Prostate gland (tissue), 2 donors: Measurements from ENCODE around the gene HRH2. TPM values are rescaled to one million over a fixed set of nuclear protein-coding genes. Genes with fewer than 3 reads are reported as not detected.

ENCODE experiments used
- DNase-seq: peaks from one replicate; pipeline ENCODE4 v3.0.0-alpha.2; 2019; ENCODE audit warnings: low spot score
- H3K27ac ChIP-seq, 2 donors: fragments of 200-600 bp; sonication (generic); 2 replicates each; pipeline ENCODE4 v1.5.1; 2017 to 2019
- H3K27me3 ChIP-seq: fragments of 200-600 bp; sonication (generic); replicated peaks from 2 replicates; pipeline ENCODE4 v1.5.1; 2019; ENCODE audit not compliant: insufficient read depth
- H3K36me3 ChIP-seq, 2 donors: fragments of 200-600 bp; sonication (generic); 1 replicate in 1 of 2; 2 replicates in 1 of 2; pipeline versions ENCODE4 v1.5.1 to v1.8.1; 2017 to 2019
- H3K4me1 ChIP-seq: fragments of 200-600 bp; sonication (generic); replicated peaks from 2 replicates; pipeline ENCODE4 v1.5.1; 2019
- H3K4me3 ChIP-seq, 2 donors: fragments of 200-600 bp; sonication (generic); 2 replicates each; pipeline ENCODE4 v1.5.1; 2017 to 2019
- H3K9me3 ChIP-seq: fragments of 200-600 bp; sonication (generic); 2 replicates; pipeline ENCODE4 v1.5.1; 2017
- CTCF ChIP-seq, 4 experiments: fragments of 200-600 bp in 2 of 4; fragments of 450-650 bp in 2 of 4; sonication (generic) in 2 of 4; IDR thresholded peaks; 1 replicate in 3 of 4; 2 replicates in 1 of 4; pipeline ENCODE4 v1.5.1; 2016 to 2019; ENCODE audit warnings: antibody characterized with exemption in 4 of 4, mild to moderate bottlenecking in 2 of 4, moderate library complexity in 2 of 4
- POLR2A ChIP-seq: fragments of 450-650 bp; IDR thresholded peaks from one replicate; pipeline ENCODE4 v1.6.1; 2016; ENCODE audit warnings: antibody characterized with exemption, mild to moderate bottlenecking
- POLR2AphosphoS5 ChIP-seq: sonication (generic); formaldehyde crosslinking; IDR thresholded peaks from one replicate; pipeline ENCODE4 v1.6.1; 2017; ENCODE audit warnings: antibody characterized with exemption
- WGBS: methylation state at CpG from one replicate; pipeline ENCODE4 v1.1.5; 2018; 5-methylcytosine and 5-hydroxymethylcytosine counted together
- intact Hi-C: fragments of 100-400 bp; cut with DNase I; formaldehyde crosslinking; loops from one replicate; pipeline ENCODE4 v1.14.2; 2022
- total RNA-seq, 2 donors: library from RNA; depleted of rRNA; stranded (reverse); fragments of >200 nt; gene quantifications; one replicate each; pipeline ENCODE4 v1.1.0, GENCODE V29; 2016

HRH2 gene
- total RNA-seq, 2 donors from 2014 or later, result 0.55 to 5.3 TPM

GRCh38 chr5:175713930-175714329, 56.1 kb downstream of the HRH2 start:
- no peak for TF ChIP-seq CTCF (IDR thresholded peaks at IDR 0.05)
- Histone ChIP-seq H3K27me3 (no peaks in the 10 kb centered on the region), H3K36me3 (no peaks in the 10 kb centered on the region), H3K27ac (no peak overlapping the region), H3K4me1 (no peaks in the 10 kb centered on the region), H3K4me3 (no peak overlapping the region), H3K9me3 (no peaks in the 10 kb centered on the region)
- WGBS, result 85% methylated on average over 3 of the region's 3 CpGs
- DNase-seq, result no peak
- intact Hi-C loops, result no loop called here

GRCh38 chr5:175714479-175715085, 56.7 kb downstream of the HRH2 start:
- Histone ChIP-seq H3K4me1 (no peaks in the 10 kb centered on the region), H3K27me3 (no peaks in the 10 kb centered on the region), H3K9me3 (no peaks in the 10 kb centered on the region), H3K36me3 (no peaks in the 10 kb centered on the region), H3K27ac (no peak overlapping the region), H3K4me3 (no peak overlapping the region)
- intact Hi-C loops, result no loop called here
- WGBS, result 85% methylated on average over 7 of the region's 7 CpGs
- no peak for DNase-seq
- TF ChIP-seq POLR2A (no peak), CTCF (IDR thresholded peaks at IDR 0.05) (no peak), POLR2AphosphoS5 (no peak)

- H3K27me3 ChIP-seq, result no peaks in the 10 kb centered on the region
- intact Hi-C loops, result no loop called here
- no peak for DNase-seq
- H3K36me3 ChIP-seq, result no peaks in the 10 kb centered on the region
- no peak for TF ChIP-seq POLR2A
- TF ChIP-seq CTCF (IDR thresholded peaks at IDR 0.05), result no peak
- no peak for TF ChIP-seq POLR2AphosphoS5
- no peaks in the 10 kb centered on the region for H3K9me3 ChIP-seq
- no peaks in the 10 kb centered on the region for H3K4me1 ChIP-seq
- H3K4me3 ChIP-seq, result no peak overlapping the region
- H3K27ac ChIP-seq, result no peak overlapping the region
- 95% methylated on average over 10 of the region's 10 CpGs for WGBS
These were observed 58.0 kb downstream of the HRH2 start for GRCh38 chr5:175715627-175716522.

GRCh38 chr5:175717837-175718236, 60.0 kb downstream of the HRH2 start:
- Histone ChIP-seq H3K4me3 (no peak overlapping the region), H3K9me3 (no peaks in the 10 kb centered on the region), H3K4me1 (no peaks in the 10 kb centered on the region), H3K36me3 (no peaks in the 10 kb centered on the region), H3K27ac (no peak overlapping the region), H3K27me3 (no peaks in the 10 kb centered on the region)
- intact Hi-C loops, result no loop called here
- no peak for TF ChIP-seq POLR2AphosphoS5
- TF ChIP-seq CTCF (IDR thresholded peaks at IDR 0.05), result no peak
- no peak for TF ChIP-seq POLR2A
- DNase-seq, result no peak
- 77% methylated on average over 3 of the region's 3 CpGs for WGBS
